Ascending aorta (tissue), 2 donors: ENCODE data around the gene DGKQ. TPM values are rescaled to one million over a fixed set of nuclear protein-coding genes. Genes with fewer than 3 reads are reported as not detected.

Experiments
- DNase-seq, 2 donors: peaks; one replicate each; pipeline ENCODE4 v3.0.0-alpha.2; 2019; ENCODE audit warnings: low spot score in 2 of 2
- H3K27ac ChIP-seq, 2 donors: fragments of 200-600 bp; sonication (generic); one replicate each; pipeline ENCODE4 v1.5.1; 2016 to 2017; ENCODE audit warnings: mild to moderate bottlenecking in 1 of 2
- H3K27me3 ChIP-seq: fragments of 200-600 bp; sonication (generic); one replicate; pipeline ENCODE4 v1.5.1; 2017
- H3K36me3 ChIP-seq, 2 donors: fragments of 200-600 bp; sonication (generic); one replicate each; pipeline ENCODE4 v1.5.1; 2016
- H3K4me1 ChIP-seq, 2 donors: fragments of 200-600 bp; sonication (generic); one replicate each; pipeline ENCODE4 v1.5.1; 2016 to 2017; ENCODE audit warnings: mild to moderate bottlenecking in 1 of 2
- H3K4me3 ChIP-seq, 2 donors: fragments of 200-600 bp; sonication (generic); one replicate each; pipeline ENCODE4 v1.5.1; 2016 to 2017; ENCODE audit warnings: mild to moderate bottlenecking in 1 of 2
- H3K9me3 ChIP-seq, 2 donors: fragments of 200-600 bp; sonication (generic); one replicate each; pipeline ENCODE4 v1.5.1; 2016
- intact Hi-C: fragments of 100-400 bp; cut with DNase I; formaldehyde crosslinking; loops from one replicate; pipeline ENCODE4 v1.15.1; 2023
- total RNA-seq: library from RNA; depleted of rRNA; stranded (reverse); fragments of >200 nt; gene quantifications from one replicate; pipeline ENCODE4 v1.1.0, GENCODE V29; 2016
- TF ChIP-seq, protein P1 (sequence below), 3 experiments: fragments of 200-600 bp in 2 of 3; fragments of 450-650 bp in 1 of 3; sonication (generic) in 2 of 3; IDR thresholded peaks; one replicate each; pipeline ENCODE4 v1.5.1; 2016 to 2019; ENCODE audit warnings: antibody characterized with exemption in 3 of 3, mild to moderate bottlenecking in 1 of 3, moderate library complexity in 1 of 3

The DGKQ gene
- total RNA-seq, 1 donor from 2014 or later = 20.1 TPM

DNA sequence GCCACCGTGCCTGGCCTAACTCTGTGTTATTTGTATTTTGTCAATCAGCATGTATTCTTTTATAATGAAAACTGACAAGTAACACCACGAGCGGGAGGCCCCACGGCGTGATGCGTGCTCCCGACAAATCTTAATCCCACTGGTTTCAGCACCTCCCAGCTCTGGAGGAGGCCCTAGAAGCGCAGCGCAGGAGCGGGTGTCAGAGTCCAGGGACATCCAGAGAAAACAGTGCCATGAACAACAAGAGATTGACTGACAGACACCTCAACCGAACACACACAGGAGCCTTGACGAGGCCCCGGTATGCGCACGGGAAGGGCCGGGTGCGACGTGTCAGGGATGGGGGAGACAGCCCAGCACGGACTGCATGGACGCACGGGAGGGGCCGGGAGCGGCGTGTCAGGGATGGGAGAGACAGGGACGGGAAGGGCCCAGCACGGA is 64.2 kb downstream of the DGKQ start:
- Histone ChIP-seq H3K36me3 (peaks cover 28 to 45% of the 10 kb centered on the region in 2 donors), H3K27me3 (no peaks in the 10 kb centered on the region), H3K4me1 (no peaks in the 10 kb centered on the region), H3K4me3 (no peak overlapping the region), H3K9me3 (no peaks in the 10 kb centered on the region), H3K27ac (no peak overlapping the region)
- intact Hi-C loops = no loop called here
- TF ChIP-seq, protein P1, sequence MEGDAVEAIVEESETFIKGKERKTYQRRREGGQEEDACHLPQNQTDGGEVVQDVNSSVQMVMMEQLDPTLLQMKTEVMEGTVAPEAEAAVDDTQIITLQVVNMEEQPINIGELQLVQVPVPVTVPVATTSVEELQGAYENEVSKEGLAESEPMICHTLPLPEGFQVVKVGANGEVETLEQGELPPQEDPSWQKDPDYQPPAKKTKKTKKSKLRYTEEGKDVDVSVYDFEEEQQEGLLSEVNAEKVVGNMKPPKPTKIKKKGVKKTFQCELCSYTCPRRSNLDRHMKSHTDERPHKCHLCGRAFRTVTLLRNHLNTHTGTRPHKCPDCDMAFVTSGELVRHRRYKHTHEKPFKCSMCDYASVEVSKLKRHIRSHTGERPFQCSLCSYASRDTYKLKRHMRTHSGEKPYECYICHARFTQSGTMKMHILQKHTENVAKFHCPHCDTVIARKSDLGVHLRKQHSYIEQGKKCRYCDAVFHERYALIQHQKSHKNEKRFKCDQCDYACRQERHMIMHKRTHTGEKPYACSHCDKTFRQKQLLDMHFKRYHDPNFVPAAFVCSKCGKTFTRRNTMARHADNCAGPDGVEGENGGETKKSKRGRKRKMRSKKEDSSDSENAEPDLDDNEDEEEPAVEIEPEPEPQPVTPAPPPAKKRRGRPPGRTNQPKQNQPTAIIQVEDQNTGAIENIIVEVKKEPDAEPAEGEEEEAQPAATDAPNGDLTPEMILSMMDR (IDR thresholded peaks at IDR 0.05) = no peak
- DNase-seq = no peak

Other genes starting within 250 kb of the DGKQ start
- 1.1 TPM for gene CPLX1, start 147.4 kb downstream of the DGKQ start, total RNA-seq
- 87.3 TPM for gene GAK, start 41.3 kb downstream of the DGKQ start, total RNA-seq
- gene TMEM175, start 41.1 kb downstream of the DGKQ start, total RNA-seq = 41.2 TPM
- 118 TPM for gene IDUA, start 13.5 kb upstream of the DGKQ start, total RNA-seq
- gene SLC26A1, start 19.8 kb upstream of the DGKQ start, total RNA-seq = not detected
- 79.1 TPM for gene FGFRL1, start 38.1 kb upstream of the DGKQ start, total RNA-seq
- gene RNF212, start 140.0 kb upstream of the DGKQ start, total RNA-seq = not detected
- 14.0 TPM for gene SPON2, start 199.0 kb upstream of the DGKQ start, total RNA-seq